SK-N-SH (cell line): ENCODE data around the gene RNF166. TPM values are rescaled to one million over a fixed set of nuclear protein-coding genes. Genes with fewer than 3 reads are reported as not detected.

Experiments used
- CTCF ChIA-PET: fragments of 300-600, 350-600 bp; formaldehyde crosslinking; extraction: SDS; loops from one replicate; lab custom pipeline; 2021; lab: Yijun Ruan, JAX
- POLR2A ChIA-PET: fragments of 350-600 bp; sonication (Branson Sonifier 250); formaldehyde crosslinking; extraction: SDS; loops from one replicate; lab custom pipeline; 2020; ENCODE audit warnings: antibody characterized with exemption, inconsistent platforms; lab: Yijun Ruan, JAX
- DNase-seq: peaks from one replicate; pipeline ENCODE4 v3.0.0; 2012
- H2AFZ ChIP-seq: fragments of 200-600 bp; sonication (generic); 2 replicates; pipeline ENCODE4 v1.8.1; 2016; ENCODE audit warnings: antibody characterized with exemption, mild to moderate bottlenecking, low read depth
- H3F3A ChIP-seq: fragments of 200-600 bp; sonication (generic); replicated peaks from 2 replicates; pipeline ENCODE3; 2016; ENCODE audit warnings: antibody characterized with exemption, mild to moderate bottlenecking; ENCODE audit not compliant: insufficient read depth
- H3K27ac ChIP-seq, 2 experiments: fragments of 200-500 bp in 1 of 2; fragments of 200-600 bp in 1 of 2; sonication (Bioruptor generic) in 1 of 2; sonication (generic), shearing (Covaris generic) in 1 of 2; 2 replicates each; pipeline versions ENCODE4 v1.5.1 to v1.6.1; 2014 to 2016; ENCODE audit warnings: low read depth in 2 of 2, inconsistent platforms in 1 of 2, low read length in 1 of 2, mild to moderate bottlenecking in 1 of 2, mixed read lengths in 1 of 2
- H3K27me3 ChIP-seq: fragments of 200-600 bp; sonication (generic), shearing (Covaris generic); 2 replicates; pipeline ENCODE4 v1.6.1; 2016; ENCODE audit warnings: mixed run types; ENCODE audit not compliant: insufficient read depth
- H3K36me3 ChIP-seq, 2 experiments: fragments of 200-500 bp in 1 of 2; fragments of 200-600 bp in 1 of 2; sonication (Bioruptor generic) in 1 of 2; sonication (generic) in 1 of 2; replicated peaks in 1 of 2; 2 replicates each; pipeline versions ENCODE3 to v1.5.1; 2014 to 2016; ENCODE audit warnings: low read length in 1 of 2, mild to moderate bottlenecking in 1 of 2; ENCODE audit not compliant: insufficient read depth in 2 of 2, control insufficient read depth in 1 of 2
- H3K4me1 ChIP-seq, 2 experiments: fragments of 200-500 bp in 1 of 2; fragments of 200-600 bp in 1 of 2; sonication (Bioruptor generic) in 1 of 2; sonication (generic), shearing (Covaris generic) in 1 of 2; 2 replicates each; pipeline versions ENCODE4 v1.5.1 to v1.6.1; 2014 to 2016; ENCODE audit warnings: low read depth in 1 of 2, low read length in 1 of 2, mixed run types in 1 of 2; ENCODE audit not compliant: insufficient read depth in 2 of 2, control insufficient read depth in 1 of 2
- H3K4me2 ChIP-seq: fragments of 200-600 bp; sonication (generic), shearing (Covaris generic); 2 replicates; pipeline ENCODE4 v1.6.1; 2017; ENCODE audit warnings: mixed run types
- H3K4me3 ChIP-seq, 2 experiments: fragments of 200-500 bp in 1 of 2; fragments of 200-600 bp in 1 of 2; sonication (Bioruptor generic) in 1 of 2; sonication (generic), shearing (Covaris generic) in 1 of 2; 2 replicates each; pipeline versions ENCODE4 v1.5.1 to v1.8.1; 2014 to 2016; ENCODE audit warnings: low read depth in 2 of 2, inconsistent platforms in 1 of 2, low read length in 1 of 2, mild to moderate bottlenecking in 1 of 2, mixed read lengths in 1 of 2, moderate library complexity in 1 of 2
- H3K79me2 ChIP-seq: fragments of 200-600 bp; sonication (generic); 2 replicates; pipeline ENCODE4 v1.8.1; 2017; ENCODE audit warnings: mild to moderate bottlenecking; ENCODE audit not compliant: insufficient read depth
- H3K9ac ChIP-seq: fragments of 200-600 bp; sonication (generic); 2 replicates; pipeline ENCODE4 v1.6.1; 2017; ENCODE audit warnings: mixed run types
- H3K9me2 ChIP-seq: fragments of 200-600 bp; sonication (generic); 2 replicates; pipeline ENCODE4 v1.6.1; 2017; ENCODE audit warnings: mixed run types
- H3K9me3 ChIP-seq: fragments of 200-600 bp; sonication (generic); 2 replicates; pipeline ENCODE4 v1.6.1; 2017; ENCODE audit warnings: mixed run types, mild to moderate bottlenecking, moderate library complexity
- H4K20me1 ChIP-seq: fragments of 200-600 bp; sonication (generic); 2 replicates; pipeline ENCODE4 v1.6.1; 2017; ENCODE audit warnings: mild to moderate bottlenecking, mixed run types; ENCODE audit not compliant: insufficient read depth
- CHD2 ChIP-seq: fragments of 150-350 bp; IDR thresholded peaks from 2 replicates; pipeline ENCODE4 v1.6.1; 2018; ENCODE audit warnings: low read length; ENCODE audit not compliant: partially characterized antibody
- CTCF ChIP-seq: fragments of 200-600 bp; sonication (generic); IDR thresholded peaks from 2 replicates; pipeline ENCODE4 v1.6.1; 2017; ENCODE audit warnings: antibody characterized with exemption, mild to moderate bottlenecking, moderate library complexity
- ELF1 ChIP-seq: IDR thresholded peaks from 2 replicates; pipeline ENCODE4 v1.4.0; 2012
- EP300 ChIP-seq, 2 experiments: IDR thresholded peaks; 2 replicates each; pipeline versions ENCODE4 v1.4.0 to v1.6.1; 2012; ENCODE audit warnings: borderline replicate concordance in 1 of 2, low read depth in 1 of 2, low read length in 1 of 2
- EZH2phosphoT487 ChIP-seq: fragments of 200-600 bp; sonication (generic); IDR thresholded peaks from 2 replicates; pipeline ENCODE4 v1.6.1; 2017; ENCODE audit warnings: low read depth, mixed run types, mild to moderate bottlenecking, antibody characterized with exemption, moderate library complexity, borderline replicate concordance
- FOXJ3 ChIP-seq: sonication (generic); formaldehyde crosslinking; IDR thresholded peaks from 2 replicates; pipeline ENCODE4 v1.5.1; 2020; ENCODE audit warnings: mild to moderate bottlenecking, missing genetic modification reagents
- GABPA ChIP-seq: IDR thresholded peaks from 2 replicates; pipeline ENCODE4 v1.4.0; 2012; ENCODE audit warnings: low read depth, mild to moderate bottlenecking
- MEF2A ChIP-seq: IDR thresholded peaks from 2 replicates; pipeline ENCODE4 v1.4.0; 2012; ENCODE audit warnings: low read depth, borderline replicate concordance
- NFIC ChIP-seq: IDR thresholded peaks from 2 replicates; pipeline ENCODE4 v1.4.0; 2012; ENCODE audit warnings: borderline replicate concordance
- REST ChIP-seq: IDR thresholded peaks from 2 replicates; pipeline ENCODE4 v1.6.1; 2012; ENCODE audit warnings: mild to moderate bottlenecking, low read depth, low read length, moderate library complexity
- RFX5 ChIP-seq: IDR thresholded peaks from 2 replicates; pipeline ENCODE4 v1.6.1; 2012; ENCODE audit warnings: mild to moderate bottlenecking, improper control_type of control experiment, low read length
- RXRA ChIP-seq: IDR thresholded peaks from 2 replicates; pipeline ENCODE4 v1.4.0; 2012; ENCODE audit warnings: low read depth, mild to moderate bottlenecking, borderline replicate concordance
- ZBTB33 ChIP-seq: IDR thresholded peaks from 2 replicates; pipeline ENCODE4 v1.4.0; 2012; ENCODE audit warnings: low read depth, borderline replicate concordance
- WGBS: methylation state at CpG from one replicate; pipeline ENCODE4 v1.1.6; 2017; ENCODE audit warnings: low lambda C conversion rate; 5-methylcytosine and 5-hydroxymethylcytosine counted together
- polyA plus RNA-seq, 3 experiments: library from polyadenylated mRNA; depleted of rRNA; stranded (reverse); fragments of >200 nt; gene quantifications; 2 replicates each; pipeline ENCODE4 v1.2.3, GENCODE V29; 2012

Gene RNF166
- polyA plus RNA-seq, 1 of the 3 experiments (the other 2 are of a cell fraction) = 17.2 TPM

- Histone ChIP-seq H3K36me3 (no peaks in the 10 kb centered on the region), H4K20me1 (no peaks in the 10 kb centered on the region), H3K9me3 (no peaks in the 10 kb centered on the region), H3K4me1 (peaks cover 0 to 7% of the 10 kb centered on the region in 2 experiments; a peak in 1 of 4 replicates), H3K9ac (no peak overlapping the region), H3K79me2 (no peaks in the 10 kb centered on the region), H3K27me3 (no peaks in the 10 kb centered on the region; the same call in 1 of the 2 replicates), H3K4me2 (no peak overlapping the region), H3K9me2 (no peaks in the 10 kb centered on the region), H3F3A (no peaks in the 10 kb centered on the region), H2AFZ (no peak overlapping the region), H3K4me3 (no peak overlapping the region), H3K27ac (no peak overlapping the region)
- CTCF ChIA-PET = interaction anchor here (0.7 kb wide), 1 partner anchor 186 kb away, joined by 3 read pairs; no protein-coding TSS in a partner anchor
- TF ChIP-seq EP300 (IDR thresholded peaks at IDR 0.05; ENCODE audit: borderline replicate concordance in 1 of 2, low read depth in 1 of 2, low read length in 1 of 2) (no peak), RXRA (no peak)
- POLR2A ChIA-PET = no interaction called here
- 77% methylated on average over 23 of the region's 33 CpGs for WGBS
- DNase-seq = no peak
Observed at GRCh38 chr16:88691129-88691813, 14.9 kb downstream of the RNF166 start.

GRCh38 chr16:88690341-88691128, 15.7 kb downstream of the RNF166 start:
- no peaks in the 10 kb centered on the region for H3K79me2 ChIP-seq
- WGBS = 66% methylated on average over 10 of the region's 21 CpGs
- ChIA-PET POLR2A (no interaction called here), CTCF (interaction anchor here (0.7 kb wide), 1 partner anchor 185 kb away, joined by 3 read pairs; no protein-coding TSS in a partner anchor)
- no peak overlapping the region for H3K27ac ChIP-seq
- H2AFZ ChIP-seq = no peak overlapping the region
- H3F3A ChIP-seq = no peaks in the 10 kb centered on the region
- no peak overlapping the region for H3K4me2 ChIP-seq
- H4K20me1 ChIP-seq = no peaks in the 10 kb centered on the region
- H3K9me3 ChIP-seq = no peaks in the 10 kb centered on the region
- H3K9ac ChIP-seq = no peak overlapping the region
- H3K4me3 ChIP-seq = no peak overlapping the region
- no peaks in the 10 kb centered on the region for H3K36me3 ChIP-seq
- TF ChIP-seq CTCF = no peak
- TF ChIP-seq RFX5 = no peak
- no peak for TF ChIP-seq REST
- TF ChIP-seq FOXJ3 = no peak
- no peak for TF ChIP-seq GABPA
- no peak for TF ChIP-seq CHD2
- no peak for TF ChIP-seq NFIC
- no peak for TF ChIP-seq ZBTB33
- no peak for TF ChIP-seq MEF2A
- TF ChIP-seq EP300 (IDR thresholded peaks at IDR 0.05; ENCODE audit: borderline replicate concordance in 1 of 2, low read depth in 1 of 2, low read length in 1 of 2) = no peak
- TF ChIP-seq EZH2phosphoT487 = no peak
- TF ChIP-seq ELF1 = no peak
- peaks cover 5 to 10% of the 10 kb centered on the region in 2 experiments; a peak in 2 of 4 replicates for H3K4me1 ChIP-seq
- no peak for DNase-seq
- H3K27me3 ChIP-seq = no peaks in the 10 kb centered on the region; the same call in 1 of the 2 replicates
- no peaks in the 10 kb centered on the region for H3K9me2 ChIP-seq
